GM12891 (cell line): Measurements from ENCODE around the gene ADAM10.

Source experiments
- DNase-seq: peaks from one replicate; pipeline ENCODE4 v3.0.0; 2011; ENCODE audit warnings: low spot score; ENCODE audit not compliant: insufficient read length
- FAIRE-seq: peaks from 2 replicates; lab custom pipeline; 2011; peaks lifted over from hg19 to GRCh38; lab: Jason Lieb, UNC
- PAX5 ChIP-seq: IDR thresholded peaks from 2 replicates; pipeline ENCODE4 v1.6.1; 2011; ENCODE audit warnings: low read length, moderate library complexity, mild to moderate bottlenecking; ENCODE audit not compliant: insufficient read depth, severe bottlenecking
- POLR2A ChIP-seq: IDR thresholded peaks from 2 replicates; pipeline ENCODE4 v1.6.1; 2011; ENCODE audit warnings: low read depth, low read length, control low read depth
- POLR2AphosphoS5 ChIP-seq: IDR thresholded peaks from 2 replicates; pipeline ENCODE4 v1.6.1; 2011; ENCODE audit warnings: low read depth, low read length, control low read depth
- POU2F2 ChIP-seq: IDR thresholded peaks from 2 replicates; pipeline ENCODE4 v1.6.1; 2011; ENCODE audit warnings: low read depth, mild to moderate bottlenecking, control low read depth, low read length, moderate library complexity
- SPI1 ChIP-seq: IDR thresholded peaks from 2 replicates; pipeline ENCODE4 v1.6.1; 2011; ENCODE audit warnings: low read depth, low read length, control low read depth
- TAF1 ChIP-seq: IDR thresholded peaks from 2 replicates; pipeline ENCODE4 v1.6.1; 2011; ENCODE audit warnings: low read depth, low read length, control low read depth

The ADAM10 gene

GRCh38 chr15:58731756-58732535, 17.6 kb downstream of the ADAM10 start:
- TF ChIP-seq PAX5 (no peak), TAF1 (no peak), POLR2AphosphoS5 (no peak), POLR2A (no peak), SPI1 (no peak), POU2F2 (no peak)
- DNase-seq: no peak
- peak; percentile 38 for FAIRE-seq

GRCh38 chr15:58726867-58727266, 22.6 kb downstream of the ADAM10 start:
- FAIRE-seq (peak; percentile 74), DNase-seq (no peak)
- peak; percentile 33 for TF ChIP-seq PAX5
- TF ChIP-seq POU2F2: no peak

GRCh38 chr15:58724466-58724865, 25.0 kb downstream of the ADAM10 start:
- DNase-seq (peak; percentile 19), FAIRE-seq (peak; percentile 78)
- no peak for TF ChIP-seq POLR2A
- TF ChIP-seq SPI1: peak; percentile 43

- no peak for TF ChIP-seq TAF1
- TF ChIP-seq POLR2A: no peak
- no peak for TF ChIP-seq POLR2AphosphoS5
- TF ChIP-seq POU2F2: no peak
- TF ChIP-seq PAX5: no peak
- no peak for TF ChIP-seq SPI1
- no peak for FAIRE-seq
- DNase-seq: no peak
Observed at GRCh38 chr15:58717357-58717756, 32.1 kb downstream of the ADAM10 start.

GRCh38 chr15:58716027-58716426, 33.5 kb downstream of the ADAM10 start:
- TF ChIP-seq TAF1: no peak
- no peak for TF ChIP-seq PAX5
- TF ChIP-seq POLR2AphosphoS5: no peak
- no peak for TF ChIP-seq POLR2A
- no peak for TF ChIP-seq POU2F2
- TF ChIP-seq SPI1: no peak
- FAIRE-seq: no peak
- no peak for DNase-seq

GRCh38 chr15:58715266-58715917, 34.1 kb downstream of the ADAM10 start:
- no peak for TF ChIP-seq PAX5
- peak; percentile 69 for TF ChIP-seq SPI1
- DNase-seq (no peak), FAIRE-seq (peak; percentile 83)

- DNase-seq: no peak
- no peak for FAIRE-seq
- TF ChIP-seq POLR2AphosphoS5 (no peak), POLR2A (no peak), PAX5 (no peak), POU2F2 (no peak), TAF1 (no peak), SPI1 (no peak)
Observed at GRCh38 chr15:58710701-58711100, 38.8 kb downstream of the ADAM10 start.

- FAIRE-seq: no peak
- no peak for DNase-seq
- TF ChIP-seq POLR2AphosphoS5 (no peak), PAX5 (no peak), TAF1 (no peak), POLR2A (no peak)
Observed at GRCh38 chr15:58707397-58707796, 42.1 kb downstream of the ADAM10 start.

- FAIRE-seq (no peak), DNase-seq (no peak)
- no peak for TF ChIP-seq PAX5
- no peak for TF ChIP-seq POLR2A
- no peak for TF ChIP-seq TAF1
- no peak for TF ChIP-seq POU2F2
Observed at GRCh38 chr15:58705105-58705504, 44.4 kb downstream of the ADAM10 start.

GRCh38 chr15:58704155-58704865, 45.2 kb downstream of the ADAM10 start:
- no peak for DNase-seq
- no peak for FAIRE-seq
- no peak for TF ChIP-seq PAX5
- no peak for TF ChIP-seq TAF1
- TF ChIP-seq SPI1: no peak
- no peak for TF ChIP-seq POLR2A
- TF ChIP-seq POLR2AphosphoS5: no peak
- TF ChIP-seq POU2F2: no peak

GRCh38 chr15:58703610-58704009, 45.9 kb downstream of the ADAM10 start:
- FAIRE-seq: peak; percentile 66
- TF ChIP-seq PAX5 (no peak), SPI1 (0 out of 2 replicates have a peak, but pooled peaks have one; percentile 5)
- DNase-seq: no peak
